Ascending aorta (tissue), 2 donors: Measurements from ENCODE around the gene ENTPD2. TPM values are rescaled to one million over a fixed set of nuclear protein-coding genes. Genes with fewer than 3 reads are reported as not detected.
A peak's percentile ranks its signal among the peaks of the same experiment; 100 is the strongest.

Experiments
- DNase-seq, 2 donors: peaks; one replicate each; pipeline ENCODE4 v3.0.0-alpha.2; 2019; ENCODE audit warnings: low spot score in 2 of 2
- H3K27ac ChIP-seq, 2 donors: fragments of 200-600 bp; sonication (generic); one replicate each; pipeline ENCODE4 v1.5.1; 2016 to 2017; ENCODE audit warnings: mild to moderate bottlenecking in 1 of 2
- H3K27me3 ChIP-seq: fragments of 200-600 bp; sonication (generic); one replicate; pipeline ENCODE4 v1.5.1; 2017
- H3K36me3 ChIP-seq, 2 donors: fragments of 200-600 bp; sonication (generic); one replicate each; pipeline ENCODE4 v1.5.1; 2016
- H3K4me1 ChIP-seq, 2 donors: fragments of 200-600 bp; sonication (generic); one replicate each; pipeline ENCODE4 v1.5.1; 2016 to 2017; ENCODE audit warnings: mild to moderate bottlenecking in 1 of 2
- H3K4me3 ChIP-seq, 2 donors: fragments of 200-600 bp; sonication (generic); one replicate each; pipeline ENCODE4 v1.5.1; 2016 to 2017; ENCODE audit warnings: mild to moderate bottlenecking in 1 of 2
- H3K9me3 ChIP-seq, 2 donors: fragments of 200-600 bp; sonication (generic); one replicate each; pipeline ENCODE4 v1.5.1; 2016
- intact Hi-C: fragments of 100-400 bp; cut with DNase I; formaldehyde crosslinking; loops from one replicate; pipeline ENCODE4 v1.15.1; 2023
- total RNA-seq: library from RNA; depleted of rRNA; stranded (reverse); fragments of >200 nt; gene quantifications from one replicate; pipeline ENCODE4 v1.1.0, GENCODE V29; 2016
- TF ChIP-seq, protein P1 (sequence below), 3 experiments: fragments of 200-600 bp in 2 of 3; fragments of 450-650 bp in 1 of 3; sonication (generic) in 2 of 3; IDR thresholded peaks; one replicate each; pipeline ENCODE4 v1.5.1; 2016 to 2019; ENCODE audit warnings: antibody characterized with exemption in 3 of 3, mild to moderate bottlenecking in 1 of 3, moderate library complexity in 1 of 3

Gene ENTPD2
- total RNA-seq, 1 donor from 2014 or later: not detected

DNA sequence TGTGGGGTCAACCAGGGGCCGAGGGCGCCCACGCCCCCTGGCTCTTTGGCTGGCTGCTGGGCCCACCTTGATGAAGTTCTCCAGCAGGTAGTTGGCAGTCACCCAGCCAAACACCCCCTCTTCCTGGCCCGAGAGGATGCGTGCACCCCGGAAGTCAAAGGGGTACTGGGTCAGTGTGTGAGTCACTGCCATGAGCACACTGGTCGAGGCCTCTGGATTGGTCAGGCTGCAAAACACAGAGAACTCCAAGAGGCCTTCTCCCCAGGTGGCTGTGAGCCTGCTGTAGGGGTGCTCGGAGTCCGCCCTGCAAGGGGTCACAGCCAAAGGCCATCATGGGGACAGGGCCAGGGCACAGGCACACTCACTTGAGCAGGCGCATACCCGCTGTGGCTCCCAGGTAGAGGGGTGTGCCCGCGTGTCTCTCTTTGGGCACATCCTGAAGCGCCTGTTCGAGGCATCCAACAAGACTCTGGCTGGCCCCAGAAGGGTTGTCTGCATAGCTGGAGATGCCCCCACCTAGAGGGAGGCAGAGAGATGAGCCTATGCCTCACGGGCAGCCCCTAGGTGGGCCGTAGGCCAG lies 2.6 kb downstream of the ENTPD2 start:
- intact Hi-C loops: no loop called here
- no peak for DNase-seq
- Histone ChIP-seq H3K27ac (no peak overlapping the region), H3K27me3 (peaks cover 34% of the 10 kb centered on the region), H3K4me3 (no peak overlapping the region), H3K4me1 (peaks cover 5 to 20% of the 10 kb centered on the region in 2 donors), H3K36me3 (no peaks in the 10 kb centered on the region), H3K9me3 (no peaks in the 10 kb centered on the region)
- TF ChIP-seq, protein P1, sequence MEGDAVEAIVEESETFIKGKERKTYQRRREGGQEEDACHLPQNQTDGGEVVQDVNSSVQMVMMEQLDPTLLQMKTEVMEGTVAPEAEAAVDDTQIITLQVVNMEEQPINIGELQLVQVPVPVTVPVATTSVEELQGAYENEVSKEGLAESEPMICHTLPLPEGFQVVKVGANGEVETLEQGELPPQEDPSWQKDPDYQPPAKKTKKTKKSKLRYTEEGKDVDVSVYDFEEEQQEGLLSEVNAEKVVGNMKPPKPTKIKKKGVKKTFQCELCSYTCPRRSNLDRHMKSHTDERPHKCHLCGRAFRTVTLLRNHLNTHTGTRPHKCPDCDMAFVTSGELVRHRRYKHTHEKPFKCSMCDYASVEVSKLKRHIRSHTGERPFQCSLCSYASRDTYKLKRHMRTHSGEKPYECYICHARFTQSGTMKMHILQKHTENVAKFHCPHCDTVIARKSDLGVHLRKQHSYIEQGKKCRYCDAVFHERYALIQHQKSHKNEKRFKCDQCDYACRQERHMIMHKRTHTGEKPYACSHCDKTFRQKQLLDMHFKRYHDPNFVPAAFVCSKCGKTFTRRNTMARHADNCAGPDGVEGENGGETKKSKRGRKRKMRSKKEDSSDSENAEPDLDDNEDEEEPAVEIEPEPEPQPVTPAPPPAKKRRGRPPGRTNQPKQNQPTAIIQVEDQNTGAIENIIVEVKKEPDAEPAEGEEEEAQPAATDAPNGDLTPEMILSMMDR (IDR thresholded peaks at IDR 0.05): no peak

DNA sequence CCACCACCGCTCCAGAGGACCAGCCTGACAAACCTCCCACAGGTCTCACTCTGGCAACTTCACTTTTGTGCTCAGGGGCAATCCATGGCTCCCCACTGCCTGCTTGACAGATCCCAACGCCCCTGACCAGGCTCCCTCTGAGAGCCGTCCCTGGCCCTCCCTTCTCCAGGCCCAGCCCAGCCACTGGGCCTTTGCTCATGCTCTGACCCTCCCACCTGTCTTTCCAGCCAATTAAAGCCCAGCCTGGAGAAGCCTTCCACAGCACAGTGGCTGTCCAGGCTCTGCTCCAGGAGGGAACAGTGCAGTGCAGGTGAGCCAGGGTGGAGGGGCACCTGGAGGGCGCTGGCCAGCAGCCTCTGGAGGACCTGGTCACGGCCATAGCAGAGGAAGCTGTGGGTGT lies 3.3 kb downstream of the ENTPD2 start:
- intact Hi-C loops: no loop called here
- Histone ChIP-seq H3K36me3 (no peaks in the 10 kb centered on the region), H3K27ac (no peak overlapping the region), H3K4me1 (peaks cover 5 to 20% of the 10 kb centered on the region in 2 donors), H3K27me3 (peaks cover 34% of the 10 kb centered on the region), H3K9me3 (no peaks in the 10 kb centered on the region), H3K4me3 (no peak overlapping the region)
- TF ChIP-seq, protein P1 (IDR thresholded peaks at IDR 0.05): no peak
- DNase-seq: no peak

DNA sequence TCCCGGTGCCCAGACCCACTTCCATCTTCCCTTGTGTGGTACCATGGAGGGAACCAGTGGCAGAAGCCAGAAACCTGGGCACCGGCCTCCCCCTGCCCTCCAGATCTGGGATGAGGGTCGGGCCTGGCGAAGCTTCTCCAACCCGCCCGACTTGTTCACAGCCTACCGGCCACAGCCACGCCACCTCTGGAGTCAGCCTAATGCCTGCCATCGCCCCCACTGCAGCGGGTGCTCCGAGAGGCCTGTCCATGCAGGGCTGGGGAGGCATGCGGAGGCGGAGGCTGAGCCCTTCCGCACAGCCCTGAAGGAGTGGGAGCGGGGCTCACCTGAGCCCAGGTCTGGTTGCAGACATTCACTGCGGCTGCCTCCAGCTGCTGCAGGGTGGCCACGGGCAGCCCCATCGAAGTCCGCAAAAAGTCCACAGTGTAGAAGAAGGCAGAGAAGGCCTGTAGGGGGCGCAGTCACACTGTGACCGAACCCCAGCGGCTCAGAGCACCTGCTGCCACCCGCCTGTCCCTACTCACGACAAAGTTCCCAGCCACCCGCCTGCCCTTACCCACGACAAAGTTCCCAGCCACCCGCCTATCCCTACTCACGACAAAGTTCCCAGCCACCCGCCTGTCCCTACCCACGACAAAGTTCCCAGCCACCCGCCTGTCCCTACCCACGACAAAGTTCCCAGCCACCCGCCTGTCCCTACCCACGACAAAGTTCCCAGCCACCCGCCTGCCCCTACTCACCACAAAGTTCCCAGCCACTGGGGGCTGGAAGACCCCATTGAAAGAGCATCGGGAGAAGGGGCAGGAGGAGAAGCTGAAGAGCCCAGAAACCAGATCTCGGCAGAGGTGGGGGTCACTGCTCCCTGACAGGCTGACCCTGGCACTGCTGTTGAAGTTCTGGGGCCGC lies 4.1 kb downstream of the ENTPD2 start:
- Histone ChIP-seq H3K36me3 (no peaks in the 10 kb centered on the region), H3K4me1 (peaks cover 3 to 20% of the 10 kb centered on the region in 2 donors), H3K4me3 (no peak overlapping the region), H3K27ac (no peak overlapping the region), H3K27me3 (peaks cover 34% of the 10 kb centered on the region), H3K9me3 (no peaks in the 10 kb centered on the region)
- TF ChIP-seq, protein P1 (IDR thresholded peaks at IDR 0.05): peak in 1 of 3 experiments; percentile 31
- no peak for DNase-seq
- intact Hi-C loops: no loop called here

DNA sequence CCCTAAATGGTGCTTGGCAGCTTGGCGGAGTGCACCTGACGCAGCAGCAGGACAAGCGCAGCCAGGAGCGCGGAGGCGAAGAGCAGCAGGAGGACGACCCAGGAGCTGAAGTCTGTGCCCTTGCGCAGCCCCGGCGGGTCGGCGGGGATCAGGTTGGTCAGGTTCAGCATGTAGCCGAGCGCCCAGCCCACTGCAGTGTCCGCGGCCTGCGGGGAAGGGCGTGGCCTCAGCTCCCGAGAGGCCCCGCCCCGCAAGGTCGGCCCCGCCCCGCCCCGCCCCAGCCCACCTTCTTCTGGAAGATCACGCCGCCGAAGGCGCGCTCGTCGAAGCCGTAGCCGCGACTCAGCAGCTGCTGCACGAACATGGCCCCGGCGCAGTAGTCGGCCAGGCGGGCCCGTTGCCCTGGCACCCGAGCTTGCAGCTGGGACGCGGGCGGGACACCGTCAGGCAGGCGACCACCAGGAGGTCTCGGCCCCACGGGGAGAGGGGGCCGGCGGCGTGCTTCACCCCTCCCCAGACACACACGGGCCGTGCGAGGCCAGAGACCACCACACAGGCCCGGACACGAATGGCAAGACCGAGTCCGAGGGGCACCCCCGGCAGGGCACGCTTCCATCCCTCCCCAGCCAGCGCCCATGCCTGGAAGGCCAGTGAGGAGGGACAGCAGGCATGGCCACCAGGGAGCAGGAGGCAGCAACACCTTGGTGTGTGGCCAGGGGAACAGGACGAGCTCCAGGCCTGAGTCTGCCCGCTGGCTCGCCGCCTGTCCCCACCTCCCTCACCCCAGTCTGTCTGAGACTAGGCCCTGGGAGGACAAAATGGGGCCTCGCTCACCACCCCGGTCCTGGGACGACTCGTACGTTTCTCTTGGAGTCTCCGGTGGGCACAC lies 5.0 kb downstream of the ENTPD2 start:
- TF ChIP-seq, protein P1 (IDR thresholded peaks at IDR 0.05): no peak
- Histone ChIP-seq H3K27ac (no peak overlapping the region), H3K36me3 (no peaks in the 10 kb centered on the region), H3K4me3 (no peak overlapping the region), H3K9me3 (no peaks in the 10 kb centered on the region), H3K4me1 (peaks cover 5 to 26% of the 10 kb centered on the region in 2 donors), H3K27me3 (peaks cover 34% of the 10 kb centered on the region)
- DNase-seq: no peak
- intact Hi-C loops: no loop called here

DNA sequence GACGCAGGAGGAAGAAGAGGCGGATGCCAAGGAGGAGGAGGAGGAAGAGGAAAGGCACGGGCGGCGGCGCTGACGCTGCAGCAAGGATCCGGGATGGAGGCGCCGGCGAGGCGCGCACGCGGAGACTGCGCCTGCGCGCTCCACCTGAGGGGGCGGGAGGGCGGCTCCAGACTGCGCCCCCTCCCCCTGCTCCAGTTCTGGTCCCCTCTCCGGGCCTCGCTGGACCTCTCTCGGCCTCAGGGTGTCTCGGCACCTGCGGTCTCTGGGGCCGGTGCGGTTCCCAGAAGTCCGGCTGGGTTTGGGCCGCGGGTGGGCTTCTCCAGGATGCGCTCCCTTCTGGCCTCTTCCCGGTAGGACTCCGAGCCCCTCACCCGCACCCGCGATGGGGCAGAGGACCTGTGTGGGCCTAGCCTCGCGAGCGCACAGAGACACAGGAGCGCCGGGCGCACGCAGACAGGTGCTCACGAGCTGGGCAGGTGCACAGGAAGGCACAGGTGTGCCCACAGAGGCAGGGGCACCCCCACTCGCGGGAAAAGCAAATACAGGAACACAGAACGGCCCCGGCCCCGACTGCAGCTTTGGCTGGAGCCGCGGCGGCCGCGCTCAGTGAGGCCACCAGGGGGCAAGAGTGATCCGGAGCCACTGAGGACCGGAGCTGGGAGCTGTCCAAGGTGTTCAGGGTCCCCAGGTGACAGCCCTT lies 7.6 kb downstream of the ENTPD2 start, which contains the start of gene NPDC1:
Gene NPDC1, minus strand, starts transcription at position 90 of the 700 bp plus-strand sequence. CDS start 188 bp downstream, outside the sequence.
- DNase-seq: peak in 1 of 2 donors; percentile 87
- Histone ChIP-seq H3K4me3 (peak within 1 kb of the TSS; percentile 72 to 81), H3K36me3 (peaks cover 0 to 3% of the 10 kb centered on the region in 2 donors), H3K9me3 (no peaks in the 10 kb centered on the region), H3K27ac (peak within 1 kb of the TSS; percentile 29 to 49), H3K27me3 (peaks cover 18% of the 10 kb centered on the region), H3K4me1 (peaks cover 5 to 20% of the 10 kb centered on the region in 2 donors)
- TF ChIP-seq, protein P1 (IDR thresholded peaks at IDR 0.05): peak; percentile 75 to 83 (median 78)
- intact Hi-C loops: loop anchor here (2.0 kb wide), 1 partner anchor 19 kb away; no protein-coding TSS in a partner anchor
